Naive thymus-derived CD4-positive, alpha-beta T cell (primary cell): ENCODE measurements around the gene IKZF4. TPM values are rescaled to one million over a fixed set of nuclear protein-coding genes. Genes with fewer than 3 reads are reported as not detected.
A peak's percentile ranks its signal among the peaks of the same experiment; 100 is the strongest.

Experiments used
- ATAC-seq: fragments of 150-1000 bp; cut with Tn5 transposase; 2 replicates; pipeline ENCODE4 v1.10.0; 2021; ENCODE audit warnings: mild to moderate bottlenecking, moderate library complexity
- CTCF ChIA-PET: fragments of 350-600 bp; sonication (Branson Sonifier 250); formaldehyde crosslinking; loops from one replicate; lab custom pipeline; 2021; ENCODE audit warnings: antibody characterized with exemption; lab: Charles Lee
- POLR2A ChIA-PET: fragments of 350-600 bp; sonication (Branson Sonifier 250); formaldehyde crosslinking; loops from one replicate; lab custom pipeline; 2021; ENCODE audit warnings: antibody characterized with exemption, inconsistent platforms; lab: Charles Lee
- DNase-seq, 9 donors: peaks; one replicate each; pipeline versions ENCODE4 v3.0.0 to v3.0.0-alpha.2; 2020 to 2022; ENCODE audit warnings: mixed read lengths in 1 of 9
- H3K27ac ChIP-seq: one replicate; pipeline ENCODE4 v1.7.0; 2013; ENCODE audit warnings: mild to moderate bottlenecking, low read depth, low read length, moderate library complexity
- H3K27me3 ChIP-seq, 2 donors: one replicate each; pipeline ENCODE4 v1.7.0; 2013; ENCODE audit warnings: low read length in 2 of 2, mild to moderate bottlenecking in 2 of 2, moderate library complexity in 2 of 2; ENCODE audit not compliant: control insufficient read depth in 2 of 2, insufficient read depth in 2 of 2
- H3K36me3 ChIP-seq, 3 experiments: 1 replicate in 2 of 3; 2 replicates in 1 of 3; pipeline ENCODE4 v1.7.0; 2013; ENCODE audit warnings: low read length in 3 of 3, mild to moderate bottlenecking in 3 of 3, moderate library complexity in 1 of 3; ENCODE audit not compliant: insufficient read depth in 3 of 3, control insufficient read depth in 2 of 3
- H3K4me1 ChIP-seq, 2 donors: one replicate each; pipeline ENCODE4 v1.7.0; 2013; ENCODE audit warnings: low read length in 2 of 2, mild to moderate bottlenecking in 2 of 2, moderate library complexity in 1 of 2; ENCODE audit not compliant: control insufficient read depth in 2 of 2, insufficient read depth in 2 of 2
- H3K4me3 ChIP-seq: 2 replicates; pipeline ENCODE4 v1.7.0; 2013; ENCODE audit warnings: mild to moderate bottlenecking, low read length
- H3K9me3 ChIP-seq, 3 experiments: 1 replicate in 2 of 3; 2 replicates in 1 of 3; pipeline ENCODE4 v1.7.0; 2013; ENCODE audit warnings: low read length in 3 of 3; ENCODE audit not compliant: control insufficient read depth in 2 of 3
- H3K27ac Mint-ChIP-seq, 9 donors: one replicate each; pipeline ENCODE4 v1.8.0; 2020 to 2022; ENCODE audit warnings: mixed read lengths in 9 of 9, mild to moderate bottlenecking in 8 of 9, moderate library complexity in 5 of 9, inconsistent platforms in 2 of 9
- H3K27me3 Mint-ChIP-seq, 5 donors: one replicate each; pipeline ENCODE4 v1.8.0; 2021 to 2022; ENCODE audit warnings: mixed read lengths in 5 of 5, mild to moderate bottlenecking in 1 of 5
- H3K36me3 Mint-ChIP-seq, 5 donors: one replicate each; pipeline ENCODE4 v1.8.0; 2020 to 2022; ENCODE audit warnings: mixed read lengths in 5 of 5, mild to moderate bottlenecking in 3 of 5, inconsistent platforms in 1 of 5
- H3K4me1 Mint-ChIP-seq, 7 donors: one replicate each; pipeline ENCODE4 v1.8.0; 2020 to 2022; ENCODE audit warnings: mixed read lengths in 7 of 7, mild to moderate bottlenecking in 3 of 7, inconsistent platforms in 1 of 7
- H3K4me3 Mint-ChIP-seq, 10 donors: one replicate each; pipeline ENCODE4 v1.8.0; 2020 to 2022; ENCODE audit warnings: mild to moderate bottlenecking in 10 of 10, mixed read lengths in 10 of 10, moderate library complexity in 6 of 10, inconsistent platforms in 2 of 10
- H3K9me3 Mint-ChIP-seq, 11 donors: one replicate each; pipeline ENCODE4 v1.8.0; 2020 to 2022; ENCODE audit warnings: mixed read lengths in 11 of 11, mild to moderate bottlenecking in 4 of 11, inconsistent platforms in 1 of 11, moderate library complexity in 1 of 11
- intact Hi-C, 2 donors: fragments of 100-400 bp; cut with micrococcal nuclease; formaldehyde crosslinking; loops; one replicate each; pipeline ENCODE4 v1.15.1; 2023
- polyA plus RNA-seq, 2 donors: library from polyadenylated mRNA; unstranded; fragments of 300-500 nt; fragmentation: Illumina TruSeq; gene quantifications; one replicate each; pipeline ENCODE4 v1.2.3, GENCODE V29; 2021
- total RNA-seq, 6 experiments: library from RNA in 5 of 6; stranded (reverse) in 5 of 6; gene quantifications; 1 replicate in 5 of 6; 2 replicates in 1 of 6; pipeline ENCODE4 v1.2.3 and lab custom pipeline; 2021 to 2026

The IKZF4 gene
- total and polyA plus RNA-seq, 7 experiments from 2014 or later, result 0.54 to 37.8 (median 4.5) TPM

DNA sequence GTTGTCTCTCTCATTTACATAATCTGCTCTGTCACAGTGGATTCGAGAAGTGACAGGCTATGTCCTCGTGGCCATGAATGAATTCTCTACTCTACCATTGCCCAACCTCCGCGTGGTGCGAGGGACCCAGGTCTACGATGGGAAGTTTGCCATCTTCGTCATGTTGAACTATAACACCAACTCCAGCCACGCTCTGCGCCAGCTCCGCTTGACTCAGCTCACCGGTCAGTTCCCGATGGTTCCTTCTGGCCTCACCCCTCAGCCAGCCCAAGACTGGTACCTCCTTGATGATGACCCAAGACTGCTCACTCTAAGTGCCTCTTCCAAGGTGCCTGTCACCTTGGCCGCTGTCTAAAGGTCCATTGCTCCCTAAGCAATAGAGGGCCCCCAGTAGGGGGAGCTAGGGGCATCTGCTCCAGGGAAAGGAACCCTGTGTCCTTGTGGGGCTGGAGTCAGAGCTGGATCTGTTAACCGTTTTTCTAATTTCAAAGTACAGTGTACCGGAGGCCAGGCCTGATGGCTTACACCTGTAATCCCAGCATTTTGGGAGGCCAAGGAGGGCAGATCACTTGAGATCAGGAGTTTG, 64.2 kb downstream of the IKZF4 start:
- ChIA-PET POLR2A (interaction anchor here (0.5 to 10.7 kb wide), 4 partner anchors 11 to 66 kb away, joined by 3 to 85 read pairs (median 4); partner anchors contain the start of gene PA2G4), CTCF (interaction anchor here (0.6 to 1.0 kb wide), 4 partner anchors 11 to 1762 kb away, joined by 3 to 6 read pairs (median 4); no protein-coding TSS in a partner anchor)
- Histone ChIP-seq H3K4me3 (no peak overlapping the region), H3K27ac (no peak overlapping the region), H3K9me3 (no peaks in the 10 kb centered on the region), H3K36me3 (no peaks in the 10 kb centered on the region), H3K4me1 (peaks cover 0 to 10% of the 10 kb centered on the region in 2 donors), H3K27me3 (no peaks in the 10 kb centered on the region)
- no peak for DNase-seq
- Mint-ChIP-seq H3K4me1 (peaks cover 0 to 23% (median 7%) of the 10 kb centered on the region in 7 donors), H3K4me3 (no peak overlapping the region), H3K36me3 (no peaks in the 10 kb centered on the region), H3K9me3 (no peaks in the 10 kb centered on the region), H3K27me3 (peaks cover 0 to 42% (median 8%) of the 10 kb centered on the region in 5 donors), H3K27ac (no peak overlapping the region)
- intact Hi-C loops, result no loop called here
- ATAC-seq, result peak; percentile 42

DNA sequence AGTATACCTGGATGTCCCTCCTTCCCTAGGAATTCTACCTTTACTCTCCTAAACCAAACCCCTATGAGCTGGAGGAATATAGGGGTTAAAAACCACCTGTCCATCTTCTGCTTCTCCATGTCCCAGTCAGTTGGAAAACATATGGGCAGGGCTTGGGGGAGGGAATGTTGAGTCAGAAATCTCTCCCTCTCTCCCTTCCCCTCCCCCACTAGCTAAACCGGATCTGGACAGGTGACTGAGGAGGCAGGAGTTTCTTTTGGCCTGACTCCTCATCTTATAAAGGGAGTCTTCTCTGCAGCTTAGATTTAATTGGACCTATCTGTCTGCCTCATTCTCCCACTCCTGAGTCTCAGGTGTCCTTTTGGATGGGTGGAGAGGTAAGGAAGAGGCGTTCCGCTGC, 65.3 kb downstream of the IKZF4 start:
- H3K27ac Mint-ChIP-seq, result no peak overlapping the region
- H3K4me3 Mint-ChIP-seq, result no peak overlapping the region
- peaks cover 0 to 18% (median 1%) of the 10 kb centered on the region in 7 donors for H3K4me1 Mint-ChIP-seq
- peaks cover 0 to 36% (median 5%) of the 10 kb centered on the region in 5 donors for H3K27me3 Mint-ChIP-seq
- ChIA-PET POLR2A (interaction anchor here (0.6 to 10.7 kb wide), 2 partner anchors 16 to 29 kb away, joined by 3 to 85 read pairs; partner anchors contain the start of gene PA2G4), CTCF (interaction anchor here (1.0 kb wide), 1 partner anchor 9 kb away, joined by 3 read pairs; no protein-coding TSS in a partner anchor)
- Histone ChIP-seq H3K9me3 (no peaks in the 10 kb centered on the region), H3K4me1 (no peaks in the 10 kb centered on the region), H3K4me3 (no peak overlapping the region), H3K27ac (no peak overlapping the region), H3K36me3 (no peaks in the 10 kb centered on the region), H3K27me3 (no peaks in the 10 kb centered on the region)
- no peaks in the 10 kb centered on the region for H3K9me3 Mint-ChIP-seq
- H3K36me3 Mint-ChIP-seq, result peaks cover 0 to 1% (median 0%) of the 10 kb centered on the region in 5 donors
- intact Hi-C loops, result no loop called here
- DNase-seq (no peak), ATAC-seq (no peak)

DNA sequence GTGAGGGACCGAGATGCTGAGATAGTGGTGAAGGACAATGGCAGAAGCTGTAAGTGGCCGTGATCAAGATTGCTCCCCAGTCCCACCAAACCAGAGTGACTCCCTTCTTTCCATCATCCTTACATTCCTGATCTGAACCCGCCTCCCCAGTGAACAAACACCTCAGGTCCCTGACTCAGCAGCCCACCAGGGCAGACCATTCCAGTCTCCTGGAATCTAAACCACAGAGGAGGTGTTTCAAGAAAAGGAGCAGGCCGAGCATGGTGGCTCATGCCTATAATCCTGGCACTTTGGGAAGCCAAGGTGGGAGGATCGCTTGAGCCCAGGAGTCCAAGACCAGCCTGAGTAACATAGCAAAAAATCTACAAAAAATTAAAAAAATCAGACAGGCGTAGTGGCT, 65.8 kb downstream of the IKZF4 start:
- ChIA-PET CTCF (no interaction called here), POLR2A (interaction anchor here (10.7 kb wide), 1 partner anchor 16 kb away, joined by 85 read pairs; the partner anchor contains the start of gene PA2G4)
- no peak overlapping the region for H3K4me3 Mint-ChIP-seq
- DNase-seq (no peak), ATAC-seq (no peak)
- Histone ChIP-seq H3K36me3 (no peaks in the 10 kb centered on the region), H3K27me3 (no peaks in the 10 kb centered on the region), H3K4me1 (no peaks in the 10 kb centered on the region), H3K4me3 (no peak overlapping the region), H3K9me3 (no peaks in the 10 kb centered on the region), H3K27ac (no peak overlapping the region)
- H3K4me1 Mint-ChIP-seq, result peaks cover 0 to 15% (median 0%) of the 10 kb centered on the region in 7 donors
- peak overlapping the region in 1 of 9 donors; percentile 36 for H3K27ac Mint-ChIP-seq
- peaks cover 0 to 1% (median 0%) of the 10 kb centered on the region in 5 donors for H3K36me3 Mint-ChIP-seq
- intact Hi-C loops, result no loop called here
- H3K27me3 Mint-ChIP-seq, result peaks cover 0 to 30% (median 4%) of the 10 kb centered on the region in 5 donors
- no peaks in the 10 kb centered on the region for H3K9me3 Mint-ChIP-seq

DNA sequence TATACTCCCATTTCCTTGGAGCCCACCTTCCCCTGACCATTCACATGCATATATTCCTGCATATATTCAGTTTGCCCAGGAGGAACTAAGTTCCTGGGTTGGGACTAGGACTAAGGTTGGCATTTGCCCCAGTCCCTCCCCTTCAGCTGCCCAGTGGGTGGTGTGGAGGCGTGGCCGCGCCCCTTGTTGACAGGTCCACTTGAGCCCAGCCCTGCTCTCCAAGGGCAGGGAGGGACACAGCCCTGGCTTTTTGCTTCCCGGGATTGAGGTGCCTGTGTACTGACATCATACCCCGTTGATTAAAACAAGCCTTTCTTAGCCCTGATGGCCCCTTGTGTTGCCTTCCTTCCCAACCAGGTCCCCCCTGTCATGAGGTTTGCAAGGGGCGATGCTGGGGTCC, 66.4 kb downstream of the IKZF4 start:
- Mint-ChIP-seq H3K36me3 (peaks cover 0 to 1% (median 0%) of the 10 kb centered on the region in 5 donors), H3K4me3 (no peak overlapping the region)
- no peaks in the 10 kb centered on the region for H3K9me3 ChIP-seq

More for the DNA sequence above, 66.4 kb downstream of the IKZF4 start:
- no peak for ATAC-seq
- H3K4me3 ChIP-seq, result no peak overlapping the region
- Mint-ChIP-seq H3K27me3 (peaks cover 0 to 24% (median 4%) of the 10 kb centered on the region in 5 donors), H3K27ac (no peak overlapping the region), H3K9me3 (no peaks in the 10 kb centered on the region), H3K4me1 (peaks cover 0 to 12% (median 0%) of the 10 kb centered on the region in 7 donors)
- POLR2A ChIA-PET, result interaction anchor here (1.2 kb wide), 1 partner anchor 9 kb away, joined by 4 read pairs; no protein-coding TSS in a partner anchor
- DNase-seq, result no peak
- no peaks in the 10 kb centered on the region for H3K36me3 ChIP-seq
- intact Hi-C loops, result no loop called here
- CTCF ChIA-PET, result no interaction called here
- H3K27me3 ChIP-seq, result no peaks in the 10 kb centered on the region
- no peaks in the 10 kb centered on the region for H3K4me1 ChIP-seq
- H3K27ac ChIP-seq, result no peak overlapping the region

Other genes starting within 250 kb of the IKZF4 start
- 10 to 100 TPM; 28.0 to 73.0 (median 41.7) TPM for gene SARNP, start 203.3 kb upstream of the IKZF4 start, total RNA-seq
- 100 to 1,000 TPM in 1 of 2 donors, 10 to 100 TPM in 1; 89.7 to 115 TPM for gene SARNP, start 203.3 kb upstream of the IKZF4 start, polyA plus RNA-seq
- 10 to 100 TPM; 12.3 to 67.3 (median 40.5) TPM for gene ORMDL2, start 203.0 kb upstream of the IKZF4 start, total RNA-seq
- 100 to 1,000 TPM in 1 of 2 donors, 10 to 100 TPM in 1; 96.0 to 107 TPM for gene ORMDL2, start 203.0 kb upstream of the IKZF4 start, polyA plus RNA-seq
- 10 to 100 TPM; 20.3 to 36.1 (median 35.9) TPM for gene DNAJC14, start 191.5 kb upstream of the IKZF4 start, total RNA-seq
- gene DNAJC14, start 191.5 kb upstream of the IKZF4 start, polyA plus RNA-seq, result 10 to 100 TPM; 31.9 to 50.4 TPM
- gene MMP19, start 178.1 kb upstream of the IKZF4 start, total RNA-seq, result under 1 TPM in 4 of 5 experiments, not detected in 1; 0.24 to 0.84 (median 0.54) TPM
- not detected for gene MMP19, start 178.1 kb upstream of the IKZF4 start, polyA plus RNA-seq
- 10 to 100 TPM; 18.5 to 46.9 (median 35.0) TPM for gene PYM1, start 93.1 kb upstream of the IKZF4 start, total RNA-seq
- 10 to 100 TPM; 62.1 to 70.7 TPM for gene PYM1, start 93.1 kb upstream of the IKZF4 start, polyA plus RNA-seq
- gene DGKA, start 89.9 kb upstream of the IKZF4 start, total RNA-seq, result 1,000 to 10,000 TPM in 3 of 5 experiments, 100 to 1,000 TPM in 2; 705 to 1,507 (median 1,164) TPM
- 100 to 1,000 TPM; 259 to 557 TPM for gene DGKA, start 89.9 kb upstream of the IKZF4 start, polyA plus RNA-seq
- gene PMEL, start 55.0 kb upstream of the IKZF4 start, total RNA-seq, result not detected
- under 1 TPM; 0.09 to 0.57 TPM for gene PMEL, start 55.0 kb upstream of the IKZF4 start, polyA plus RNA-seq
- 10 to 100 TPM; 19.0 to 77.2 (median 24.1) TPM for gene CDK2, start 54.2 kb upstream of the IKZF4 start, total RNA-seq
- 1 to 10 TPM; 7.0 to 9.6 TPM for gene CDK2, start 54.2 kb upstream of the IKZF4 start, polyA plus RNA-seq
- gene RAB5B, start 47.0 kb upstream of the IKZF4 start, total RNA-seq, result 100 to 1,000 TPM in 1 of 5 experiments, 10 to 100 TPM in 4; 45.2 to 109 (median 62.7) TPM
- 10 to 100 TPM; 69.6 to 86.7 TPM for gene RAB5B, start 47.0 kb upstream of the IKZF4 start, polyA plus RNA-seq
- 10 to 100 TPM in 1 of 5 experiments, 1 to 10 TPM in 4; 1.9 to 10.4 (median 7.1) TPM for gene SUOX, start 23.8 kb upstream of the IKZF4 start, total RNA-seq
- gene SUOX, start 23.8 kb upstream of the IKZF4 start, polyA plus RNA-seq, result under 1 TPM; 0.14 to 0.21 TPM
- 10 to 100 TPM; 40.8 to 64.5 (median 46.4) TPM for gene RPS26, start 20.9 kb downstream of the IKZF4 start, total RNA-seq
- gene RPS26, start 20.9 kb downstream of the IKZF4 start, polyA plus RNA-seq, result 100 to 1,000 TPM; 578 to 717 TPM
- gene ERBB3, start 59.1 kb downstream of the IKZF4 start, total RNA-seq, result 1 to 10 TPM; 1.0 to 6.4 (median 1.9) TPM
- under 1 TPM; 0.22 to 0.51 TPM for gene ERBB3, start 59.1 kb downstream of the IKZF4 start, polyA plus RNA-seq
- 100 to 1,000 TPM in 3 of 5 experiments, 10 to 100 TPM in 2; 61.7 to 254 (median 109) TPM for gene PA2G4, start 83.5 kb downstream of the IKZF4 start, total RNA-seq
- gene PA2G4, start 83.5 kb downstream of the IKZF4 start, polyA plus RNA-seq, result 100 to 1,000 TPM; 216 to 218 TPM
- 1,000 to 10,000 TPM; 3,787 to 6,048 (median 5,952) TPM for gene RPL41, start 95.6 kb downstream of the IKZF4 start, total RNA-seq
- over 10,000 TPM in 1 of 2 donors, 1,000 to 10,000 TPM in 1; 6,745 to 10,251 TPM for gene RPL41, start 95.6 kb downstream of the IKZF4 start, polyA plus RNA-seq
- 10 to 100 TPM in 3 of 5 experiments, 1 to 10 TPM in 2; 7.8 to 16.3 (median 13.3) TPM for gene ZC3H10, start 97.2 kb downstream of the IKZF4 start, total RNA-seq
- 1 to 10 TPM; 2.4 to 4.1 TPM for gene ZC3H10, start 97.2 kb downstream of the IKZF4 start, polyA plus RNA-seq
- 100 to 1,000 TPM; 121 to 300 (median 221) TPM for gene ESYT1, start 107.2 kb downstream of the IKZF4 start, total RNA-seq
- 100 to 1,000 TPM; 282 to 353 TPM for gene ESYT1, start 107.2 kb downstream of the IKZF4 start, polyA plus RNA-seq
- 10 to 100 TPM in 2 of 5 experiments, 1 to 10 TPM in 3; 3.7 to 60.3 (median 8.9) TPM for gene MYL6B, start 131.5 kb downstream of the IKZF4 start, total RNA-seq
- 1 to 10 TPM; 5.6 to 6.7 TPM for gene MYL6B, start 131.5 kb downstream of the IKZF4 start, polyA plus RNA-seq
- gene MYL6, start 137.3 kb downstream of the IKZF4 start, total RNA-seq, result 1,000 to 10,000 TPM in 1 of 5 experiments, 100 to 1,000 TPM in 4; 428 to 1,509 (median 467) TPM
- gene MYL6, start 137.3 kb downstream of the IKZF4 start, polyA plus RNA-seq, result 1,000 to 10,000 TPM; 1,845 to 2,144 TPM
- gene SMARCC2, start 168.4 kb downstream of the IKZF4 start, total RNA-seq, result 100 to 1,000 TPM; 118 to 187 (median 149) TPM
- 10 to 100 TPM; 64.6 to 88.9 TPM for gene SMARCC2, start 168.4 kb downstream of the IKZF4 start, polyA plus RNA-seq
- gene RNF41, start 200.9 kb downstream of the IKZF4 start, total RNA-seq, result 10 to 100 TPM; 31.4 to 44.9 (median 43.1) TPM
- 10 to 100 TPM; 29.4 to 45.8 TPM for gene RNF41, start 200.9 kb downstream of the IKZF4 start, polyA plus RNA-seq
- gene NABP2, start 203.3 kb downstream of the IKZF4 start, total RNA-seq, result 10 to 100 TPM in 3 of 5 experiments, 1 to 10 TPM in 2; 9.2 to 61.2 (median 11.8) TPM
- 1 to 10 TPM; 1.0 to 1.6 TPM for gene NABP2, start 203.3 kb downstream of the IKZF4 start, polyA plus RNA-seq
- gene SLC39A5, start 209.0 kb downstream of the IKZF4 start, total RNA-seq, result 1 to 10 TPM in 1 of 5 experiments, under 1 TPM in 2, not detected in 2; 0.43 to 1.2 (median 0.77) TPM
- not detected for gene SLC39A5, start 209.0 kb downstream of the IKZF4 start, polyA plus RNA-seq
- gene ANKRD52, start 237.3 kb downstream of the IKZF4 start, total RNA-seq, result 10 to 100 TPM; 26.9 to 64.4 (median 40.7) TPM
- gene ANKRD52, start 237.3 kb downstream of the IKZF4 start, polyA plus RNA-seq, result 1 to 10 TPM; 5.1 to 8.2 TPM
- 10 to 100 TPM; 22.5 to 39.4 (median 31.5) TPM for gene COQ10A, start 245.9 kb downstream of the IKZF4 start, total RNA-seq
- 10 to 100 TPM in 1 of 2 donors, 1 to 10 TPM in 1; 9.7 to 11.5 TPM for gene COQ10A, start 245.9 kb downstream of the IKZF4 start, polyA plus RNA-seq